SK-N-SH (cell line): Measurements from ENCODE around the gene OR4E1. TPM values are rescaled to one million over a fixed set of nuclear protein-coding genes. Genes with fewer than 3 reads are reported as not detected.

ENCODE experiments used
- CTCF ChIA-PET: fragments of 300-600, 350-600 bp; formaldehyde crosslinking; extraction: SDS; loops from one replicate; lab custom pipeline; 2021; lab: Yijun Ruan, JAX
- POLR2A ChIA-PET: fragments of 350-600 bp; sonication (Branson Sonifier 250); formaldehyde crosslinking; extraction: SDS; loops from one replicate; lab custom pipeline; 2020; ENCODE audit warnings: antibody characterized with exemption, inconsistent platforms; lab: Yijun Ruan, JAX
- DNase-seq: peaks from one replicate; pipeline ENCODE4 v3.0.0; 2012
- H2AFZ ChIP-seq: fragments of 200-600 bp; sonication (generic); 2 replicates; pipeline ENCODE4 v1.8.1; 2016; ENCODE audit warnings: antibody characterized with exemption, mild to moderate bottlenecking, low read depth
- H3F3A ChIP-seq: fragments of 200-600 bp; sonication (generic); replicated peaks from 2 replicates; pipeline ENCODE3; 2016; ENCODE audit warnings: antibody characterized with exemption, mild to moderate bottlenecking; ENCODE audit not compliant: insufficient read depth
- H3K27ac ChIP-seq, 2 experiments: fragments of 200-500 bp in 1 of 2; fragments of 200-600 bp in 1 of 2; sonication (Bioruptor generic) in 1 of 2; sonication (generic), shearing (Covaris generic) in 1 of 2; 2 replicates each; pipeline versions ENCODE4 v1.5.1 to v1.6.1; 2014 to 2016; ENCODE audit warnings: low read depth in 2 of 2, inconsistent platforms in 1 of 2, low read length in 1 of 2, mild to moderate bottlenecking in 1 of 2, mixed read lengths in 1 of 2
- H3K27me3 ChIP-seq: fragments of 200-600 bp; sonication (generic), shearing (Covaris generic); 2 replicates; pipeline ENCODE4 v1.6.1; 2016; ENCODE audit warnings: mixed run types; ENCODE audit not compliant: insufficient read depth
- H3K36me3 ChIP-seq, 2 experiments: fragments of 200-500 bp in 1 of 2; fragments of 200-600 bp in 1 of 2; sonication (Bioruptor generic) in 1 of 2; sonication (generic) in 1 of 2; replicated peaks in 1 of 2; 2 replicates each; pipeline versions ENCODE3 to v1.5.1; 2014 to 2016; ENCODE audit warnings: low read length in 1 of 2, mild to moderate bottlenecking in 1 of 2; ENCODE audit not compliant: insufficient read depth in 2 of 2, control insufficient read depth in 1 of 2
- H3K4me1 ChIP-seq, 2 experiments: fragments of 200-500 bp in 1 of 2; fragments of 200-600 bp in 1 of 2; sonication (Bioruptor generic) in 1 of 2; sonication (generic), shearing (Covaris generic) in 1 of 2; 2 replicates each; pipeline versions ENCODE4 v1.5.1 to v1.6.1; 2014 to 2016; ENCODE audit warnings: low read depth in 1 of 2, low read length in 1 of 2, mixed run types in 1 of 2; ENCODE audit not compliant: insufficient read depth in 2 of 2, control insufficient read depth in 1 of 2
- H3K4me2 ChIP-seq: fragments of 200-600 bp; sonication (generic), shearing (Covaris generic); 2 replicates; pipeline ENCODE4 v1.6.1; 2017; ENCODE audit warnings: mixed run types
- H3K4me3 ChIP-seq, 2 experiments: fragments of 200-500 bp in 1 of 2; fragments of 200-600 bp in 1 of 2; sonication (Bioruptor generic) in 1 of 2; sonication (generic), shearing (Covaris generic) in 1 of 2; 2 replicates each; pipeline versions ENCODE4 v1.5.1 to v1.8.1; 2014 to 2016; ENCODE audit warnings: low read depth in 2 of 2, inconsistent platforms in 1 of 2, low read length in 1 of 2, mild to moderate bottlenecking in 1 of 2, mixed read lengths in 1 of 2, moderate library complexity in 1 of 2
- H3K79me2 ChIP-seq: fragments of 200-600 bp; sonication (generic); 2 replicates; pipeline ENCODE4 v1.8.1; 2017; ENCODE audit warnings: mild to moderate bottlenecking; ENCODE audit not compliant: insufficient read depth
- H3K9ac ChIP-seq: fragments of 200-600 bp; sonication (generic); 2 replicates; pipeline ENCODE4 v1.6.1; 2017; ENCODE audit warnings: mixed run types
- H3K9me2 ChIP-seq: fragments of 200-600 bp; sonication (generic); 2 replicates; pipeline ENCODE4 v1.6.1; 2017; ENCODE audit warnings: mixed run types
- H3K9me3 ChIP-seq: fragments of 200-600 bp; sonication (generic); 2 replicates; pipeline ENCODE4 v1.6.1; 2017; ENCODE audit warnings: mixed run types, mild to moderate bottlenecking, moderate library complexity
- H4K20me1 ChIP-seq: fragments of 200-600 bp; sonication (generic); 2 replicates; pipeline ENCODE4 v1.6.1; 2017; ENCODE audit warnings: mild to moderate bottlenecking, mixed run types; ENCODE audit not compliant: insufficient read depth
- ELF1 ChIP-seq: IDR thresholded peaks from 2 replicates; pipeline ENCODE4 v1.4.0; 2012
- JUND ChIP-seq: IDR thresholded peaks from 2 replicates; pipeline ENCODE4 v1.4.0; 2012
- NRF1 ChIP-seq: IDR thresholded peaks from 2 replicates; pipeline ENCODE4 v1.6.1; 2012; ENCODE audit warnings: low read depth, mild to moderate bottlenecking, low read length
- RXRA ChIP-seq: IDR thresholded peaks from 2 replicates; pipeline ENCODE4 v1.4.0; 2012; ENCODE audit warnings: low read depth, mild to moderate bottlenecking, borderline replicate concordance
- USF2 ChIP-seq: fragments of 150-350 bp; IDR thresholded peaks from 2 replicates; pipeline ENCODE4 v1.6.1; 2017; ENCODE audit warnings: antibody characterized with exemption, low read length, low read depth, borderline replicate concordance
- WGBS: methylation state at CpG from one replicate; pipeline ENCODE4 v1.1.6; 2017; ENCODE audit warnings: low lambda C conversion rate; 5-methylcytosine and 5-hydroxymethylcytosine counted together
- polyA plus RNA-seq, 3 experiments: library from polyadenylated mRNA; depleted of rRNA; stranded (reverse); fragments of >200 nt; gene quantifications; 2 replicates each; pipeline ENCODE4 v1.2.3, GENCODE V29; 2012
- TF ChIP-seq, protein P1 (sequence below): IDR thresholded peaks from 2 replicates; pipeline ENCODE4 v1.4.0; 2012; ENCODE audit warnings: low read depth, borderline replicate concordance
- TF ChIP-seq, protein P2 (sequence below): IDR thresholded peaks from 2 replicates; pipeline ENCODE4 v1.4.0; 2012; ENCODE audit warnings: low read depth, borderline replicate concordance
- TF ChIP-seq, protein P3 (sequence below): IDR thresholded peaks from 2 replicates; pipeline ENCODE4 v1.4.0; 2012; ENCODE audit warnings: low read depth

The OR4E1 gene
- polyA plus RNA-seq, 1 of the 3 experiments (the other 2 are of a cell fraction) = not detected

- Histone ChIP-seq H4K20me1 (no peaks in the 10 kb centered on the region), H3K27ac (no peak overlapping the region), H3K9ac (no peak overlapping the region), H3K27me3 (peaks cover 9% of the 10 kb centered on the region; the same call in 1 of the 2 replicates), H3K4me3 (no peak overlapping the region), H3K9me2 (no peaks in the 10 kb centered on the region), H3K79me2 (no peaks in the 10 kb centered on the region), H2AFZ (no peak overlapping the region), H3K36me3 (no peaks in the 10 kb centered on the region), H3K4me2 (no peak overlapping the region), H3K9me3 (no peaks in the 10 kb centered on the region), H3F3A (no peaks in the 10 kb centered on the region), H3K4me1 (no peaks in the 10 kb centered on the region)
- WGBS = 0% methylated on average over 2 of the region's 2 CpGs
- ChIA-PET POLR2A (no interaction called here), CTCF (interaction anchor here (1.0 kb wide), 1 partner anchor 13 kb away, joined by 3 read pairs; no protein-coding TSS in a partner anchor)
- no peak for DNase-seq
- TF ChIP-seq, protein P1, sequence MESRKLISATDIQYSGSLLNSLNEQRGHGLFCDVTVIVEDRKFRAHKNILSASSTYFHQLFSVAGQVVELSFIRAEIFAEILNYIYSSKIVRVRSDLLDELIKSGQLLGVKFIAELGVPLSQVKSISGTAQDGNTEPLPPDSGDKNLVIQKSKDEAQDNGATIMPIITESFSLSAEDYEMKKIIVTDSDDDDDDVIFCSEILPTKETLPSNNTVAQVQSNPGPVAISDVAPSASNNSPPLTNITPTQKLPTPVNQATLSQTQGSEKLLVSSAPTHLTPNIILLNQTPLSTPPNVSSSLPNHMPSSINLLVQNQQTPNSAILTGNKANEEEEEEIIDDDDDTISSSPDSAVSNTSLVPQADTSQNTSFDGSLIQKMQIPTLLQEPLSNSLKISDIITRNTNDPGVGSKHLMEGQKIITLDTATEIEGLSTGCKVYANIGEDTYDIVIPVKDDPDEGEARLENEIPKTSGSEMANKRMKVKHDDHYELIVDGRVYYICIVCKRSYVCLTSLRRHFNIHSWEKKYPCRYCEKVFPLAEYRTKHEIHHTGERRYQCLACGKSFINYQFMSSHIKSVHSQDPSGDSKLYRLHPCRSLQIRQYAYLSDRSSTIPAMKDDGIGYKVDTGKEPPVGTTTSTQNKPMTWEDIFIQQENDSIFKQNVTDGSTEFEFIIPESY = no peak
- no peak for TF ChIP-seq NRF1
- TF ChIP-seq ELF1 = no peak
- TF ChIP-seq, protein P2, sequence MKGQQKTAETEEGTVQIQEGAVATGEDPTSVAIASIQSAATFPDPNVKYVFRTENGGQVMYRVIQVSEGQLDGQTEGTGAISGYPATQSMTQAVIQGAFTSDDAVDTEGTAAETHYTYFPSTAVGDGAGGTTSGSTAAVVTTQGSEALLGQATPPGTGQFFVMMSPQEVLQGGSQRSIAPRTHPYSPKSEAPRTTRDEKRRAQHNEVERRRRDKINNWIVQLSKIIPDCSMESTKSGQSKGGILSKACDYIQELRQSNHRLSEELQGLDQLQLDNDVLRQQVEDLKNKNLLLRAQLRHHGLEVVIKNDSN = no peak
- no peak for TF ChIP-seq USF2
- TF ChIP-seq, all 33 proteins: peak for 0
These were observed 30.0 kb upstream of the OR4E1 start for GRCh38 chr14:21703357-21704326.

GRCh38 chr14:21702316-21702715 is 28.7 kb upstream of the OR4E1 start:
- POLR2A ChIA-PET = no interaction called here
- 3% methylated on average over 2 of the region's 2 CpGs for WGBS

More at GRCh38 chr14:21702316-21702715, 28.7 kb upstream of the OR4E1 start:
- Histone ChIP-seq H2AFZ (no peak overlapping the region), H4K20me1 (no peaks in the 10 kb centered on the region), H3K4me3 (no peak overlapping the region), H3K9me2 (no peaks in the 10 kb centered on the region), H3K27ac (no peak overlapping the region), H3K36me3 (no peaks in the 10 kb centered on the region), H3K4me1 (no peaks in the 10 kb centered on the region), H3K79me2 (no peaks in the 10 kb centered on the region), H3K9ac (no peak overlapping the region), H3K9me3 (no peaks in the 10 kb centered on the region), H3K4me2 (no peak overlapping the region), H3F3A (no peaks in the 10 kb centered on the region), H3K27me3 (peaks cover 9% of the 10 kb centered on the region; the same call in 1 of the 2 replicates)
- no peak for DNase-seq
- CTCF ChIA-PET = interaction anchor here (4.0 kb wide), 1 partner anchor 9 kb away, joined by 30 read pairs; no protein-coding TSS in a partner anchor
- TF ChIP-seq, protein P1 = no peak
- TF ChIP-seq, protein P3, sequence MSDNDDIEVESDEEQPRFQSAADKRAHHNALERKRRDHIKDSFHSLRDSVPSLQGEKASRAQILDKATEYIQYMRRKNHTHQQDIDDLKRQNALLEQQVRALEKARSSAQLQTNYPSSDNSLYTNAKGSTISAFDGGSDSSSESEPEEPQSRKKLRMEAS = no peak
- TF ChIP-seq JUND (no peak), RXRA (no peak), NRF1 (no peak)
